H1 (cell line): ENCODE results near the gene STRADB.

Experiments
- CEBPB ChIP-seq: IDR thresholded peaks from 2 replicates; pipeline ENCODE4 v1.6.1; 2012; ENCODE audit warnings: low read depth, low read length
- HDAC2 ChIP-seq, 2 experiments: fragments of 300-600 bp in 1 of 2; sonication (generic) in 1 of 2; IDR thresholded peaks; 2 replicates each; pipeline ENCODE4 v1.6.1; 2011 to 2012; ENCODE audit warnings: low read depth in 2 of 2, low read length in 2 of 2, mild to moderate bottlenecking in 2 of 2, moderate library complexity in 2 of 2, borderline replicate concordance in 1 of 2, inconsistent platforms in 1 of 2
- HDAC6 ChIP-seq: IDR thresholded peaks from one replicate; pipeline ENCODE4 v1.7.1; 2012; ENCODE audit warnings: low read depth, mild to moderate bottlenecking, inconsistent platforms, low read length, moderate library complexity
- POLR2A ChIP-seq, 2 experiments: IDR thresholded peaks; 1 replicate in 1 of 2; 2 replicates in 1 of 2; pipeline ENCODE4 v1.6.1; 2011; ENCODE audit warnings: low read depth in 2 of 2, low read length in 2 of 2, mild to moderate bottlenecking in 2 of 2; ENCODE audit errors: control extremely low read depth in 1 of 2
- SAP30 ChIP-seq: fragments of 300-600 bp; sonication (generic); IDR thresholded peaks from 2 replicates; pipeline ENCODE4 v1.7.1; 2012; ENCODE audit warnings: low read length, moderate library complexity, mild to moderate bottlenecking, inconsistent platforms; ENCODE audit not compliant: insufficient read depth, insufficient replicate concordance
- SP4 ChIP-seq: IDR thresholded peaks from 2 replicates; pipeline ENCODE4 v1.6.1; 2012; ENCODE audit warnings: low read length, inconsistent platforms
- YY1 ChIP-seq: IDR thresholded peaks from 2 replicates; pipeline ENCODE4 v1.6.1; 2011; ENCODE audit warnings: low read depth, mild to moderate bottlenecking, low read length
- ZNF274 ChIP-seq: IDR thresholded peaks from 2 replicates; pipeline ENCODE4 v1.7.0; 2012; ENCODE audit warnings: low read length, borderline replicate concordance; ENCODE audit errors: extremely low read depth
- TF ChIP-seq, protein P1 (sequence below), 3 experiments: IDR thresholded peaks; 1 replicate in 2 of 3; 2 replicates in 1 of 3; pipeline versions ENCODE4 v1.5.1 to v1.6.1; 2011; ENCODE audit warnings: low read length in 3 of 3, mild to moderate bottlenecking in 3 of 3, inconsistent platforms in 2 of 3, low read depth in 1 of 3, moderate library complexity in 1 of 3; ENCODE audit not compliant: insufficient read depth in 1 of 3; ENCODE audit errors: control extremely low read depth in 1 of 3

DNA sequence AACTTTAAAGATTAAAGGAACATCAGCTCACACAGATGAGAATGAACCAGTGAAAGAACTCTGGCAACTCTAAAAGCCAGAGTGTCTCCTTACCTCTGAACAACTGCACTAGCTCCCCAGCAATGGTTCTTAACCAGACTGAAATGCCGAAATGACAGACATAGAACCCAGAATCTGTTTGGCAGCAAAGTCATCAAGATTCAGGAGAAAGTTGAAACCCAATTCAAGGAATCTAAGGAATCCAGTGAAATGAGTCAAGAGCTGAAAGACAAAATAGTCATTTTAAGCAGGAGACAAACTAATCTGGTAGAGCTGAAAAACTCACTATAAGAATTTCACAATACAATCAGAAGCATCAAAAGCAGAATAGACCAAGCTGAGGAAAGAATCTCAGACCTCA is 72.0 kb downstream of the STRADB start:
- TF ChIP-seq, protein P1, sequence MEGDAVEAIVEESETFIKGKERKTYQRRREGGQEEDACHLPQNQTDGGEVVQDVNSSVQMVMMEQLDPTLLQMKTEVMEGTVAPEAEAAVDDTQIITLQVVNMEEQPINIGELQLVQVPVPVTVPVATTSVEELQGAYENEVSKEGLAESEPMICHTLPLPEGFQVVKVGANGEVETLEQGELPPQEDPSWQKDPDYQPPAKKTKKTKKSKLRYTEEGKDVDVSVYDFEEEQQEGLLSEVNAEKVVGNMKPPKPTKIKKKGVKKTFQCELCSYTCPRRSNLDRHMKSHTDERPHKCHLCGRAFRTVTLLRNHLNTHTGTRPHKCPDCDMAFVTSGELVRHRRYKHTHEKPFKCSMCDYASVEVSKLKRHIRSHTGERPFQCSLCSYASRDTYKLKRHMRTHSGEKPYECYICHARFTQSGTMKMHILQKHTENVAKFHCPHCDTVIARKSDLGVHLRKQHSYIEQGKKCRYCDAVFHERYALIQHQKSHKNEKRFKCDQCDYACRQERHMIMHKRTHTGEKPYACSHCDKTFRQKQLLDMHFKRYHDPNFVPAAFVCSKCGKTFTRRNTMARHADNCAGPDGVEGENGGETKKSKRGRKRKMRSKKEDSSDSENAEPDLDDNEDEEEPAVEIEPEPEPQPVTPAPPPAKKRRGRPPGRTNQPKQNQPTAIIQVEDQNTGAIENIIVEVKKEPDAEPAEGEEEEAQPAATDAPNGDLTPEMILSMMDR (IDR thresholded peaks at IDR 0.05; ENCODE audit: control extremely low read depth in 1 of 3, insufficient read depth in 1 of 3, low read depth in 1 of 3, low read length in 3 of 3) = no peak
- TF ChIP-seq ZNF274 = no peak
- no peak for TF ChIP-seq CEBPB
- TF ChIP-seq SP4 = no peak
- TF ChIP-seq YY1 = no peak
- no peak for TF ChIP-seq HDAC6
- no peak for TF ChIP-seq HDAC2 (IDR thresholded peaks at IDR 0.05; ENCODE audit: borderline replicate concordance in 1 of 2, low read depth in 2 of 2, low read length in 2 of 2)
- no peak for TF ChIP-seq POLR2A (IDR thresholded peaks at IDR 0.05; ENCODE audit: control extremely low read depth in 1 of 2, low read depth in 2 of 2, low read length in 2 of 2)
- TF ChIP-seq SAP30 = no peak
